Chondrocyte (in vitro differentiated cells): ENCODE measurements around the gene CHRNA9. TPM values are rescaled to one million over a fixed set of nuclear protein-coding genes. Genes with fewer than 3 reads are reported as not detected.
A peak's percentile ranks its signal among the peaks of the same experiment; 100 is the strongest.
"Not testable (repeated sequence)": the region's sequence is repeated elsewhere in the genome, so short reads cannot be mapped to it uniquely, and the experiment has no call there.

Source experiments
- DNase-seq: peaks from one replicate; pipeline ENCODE4 v3.0.0; 2021; ENCODE audit warnings: mixed read lengths, low spot score
- H3K27ac Mint-ChIP-seq: one replicate; pipeline ENCODE4 v1.8.0; 2021; ENCODE audit warnings: mild to moderate bottlenecking, moderate library complexity, mixed read lengths; ENCODE audit not compliant: unreplicated experiment
- H3K27me3 Mint-ChIP-seq: 2 replicates; pipeline ENCODE4 v1.8.0; 2021; ENCODE audit warnings: low read depth, mixed read lengths
- H3K36me3 Mint-ChIP-seq: 2 replicates; pipeline ENCODE4 v1.8.0; 2021; ENCODE audit warnings: low read depth, mixed read lengths
- H3K4me1 Mint-ChIP-seq: 2 replicates; pipeline ENCODE4 v1.8.0; 2021; ENCODE audit warnings: low read depth, mild to moderate bottlenecking, mixed read lengths
- H3K4me3 Mint-ChIP-seq: one replicate; pipeline ENCODE4 v1.8.0; 2021; ENCODE audit warnings: mild to moderate bottlenecking, moderate library complexity, mixed read lengths; ENCODE audit not compliant: unreplicated experiment
- H3K9me3 Mint-ChIP-seq: 2 replicates; pipeline ENCODE4 v1.8.0; 2021; ENCODE audit warnings: low read depth, mixed read lengths
- CTCF ChIP-seq: fragments of 200-600 bp; sonication (generic); IDR thresholded peaks from 2 replicates; pipeline ENCODE4 v1.5.0; 2021; ENCODE audit warnings: antibody characterized with exemption, mild to moderate bottlenecking, moderate library complexity
- long read RNA-seq: library from polyadenylated mRNA; stranded (forward); transcript quantifications from one replicate; pipeline ENCODE4 v2.0.0, GENCODE V29; 2021
- total RNA-seq: library from RNA; stranded (reverse); gene quantifications from 3 replicates; pipeline ENCODE4 v1.2.1, GENCODE V29; 2021

Gene CHRNA9
- 0.36 TPM in 1 of 3 replicates, not detected in the others for total RNA-seq
- long read RNA-seq: 0 reads

DNA sequence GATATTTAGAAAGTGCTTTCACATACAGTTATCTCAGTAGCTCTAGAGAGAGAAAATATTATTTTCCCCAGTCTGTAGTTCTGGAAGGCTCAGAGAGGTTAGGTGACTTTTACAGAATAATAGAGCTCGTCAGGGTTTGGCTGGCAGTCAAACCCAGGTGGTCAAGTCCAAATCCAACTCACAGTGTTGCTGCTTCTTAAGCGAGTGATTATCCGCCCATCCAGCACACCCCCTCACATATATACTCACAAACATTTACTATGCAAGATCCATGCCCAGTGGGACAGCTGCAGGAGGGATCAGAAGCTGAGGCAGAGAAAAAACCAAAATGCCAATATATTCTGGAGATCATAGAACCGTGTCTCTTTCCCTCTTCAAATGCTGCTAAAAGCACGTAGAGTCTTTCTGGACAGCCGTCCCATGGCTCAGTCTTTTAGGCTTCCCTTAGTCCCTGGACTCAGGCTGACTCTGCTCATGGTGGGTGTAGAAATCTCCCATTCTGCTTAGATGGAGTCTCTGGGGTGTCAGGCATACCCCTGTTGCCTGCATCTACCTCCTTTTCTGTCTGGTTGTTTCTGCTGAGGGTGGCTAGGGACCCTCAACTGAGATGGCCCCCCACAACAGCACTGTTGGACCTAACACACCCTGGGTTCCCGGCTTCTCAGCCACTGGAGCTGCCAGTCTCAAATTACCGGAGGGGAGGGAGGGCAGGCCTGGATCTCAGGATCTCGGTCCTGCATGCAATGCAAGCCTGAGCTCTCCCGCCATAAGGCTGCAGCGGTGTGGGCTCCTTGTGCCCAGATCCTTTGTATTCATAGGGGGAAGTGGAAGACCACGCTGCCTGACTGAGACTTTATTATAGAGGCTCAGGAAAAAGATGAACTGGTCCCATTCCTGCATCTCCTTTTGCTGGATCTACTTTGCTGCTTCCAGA, at the start of gene CHRNA9:
Gene CHRNA9, plus strand, starts transcription at position 743 of the 934 bp plus-strand sequence. Its CDS starts 135 bp downstream, at position 878.
- H3K27me3 Mint-ChIP-seq: no peaks in the 10 kb centered on the region
- H3K27ac Mint-ChIP-seq: peak within 1 kb of the TSS; percentile 89
- no peaks in the 10 kb centered on the region for H3K9me3 Mint-ChIP-seq
- H3K4me1 Mint-ChIP-seq: peaks cover 26% of the 10 kb centered on the region
- TF ChIP-seq CTCF: no peak
- DNase-seq: no peak
- no peaks in the 10 kb centered on the region for H3K36me3 Mint-ChIP-seq
- H3K4me3 Mint-ChIP-seq: peak within 1 kb of the TSS; percentile 2

DNA sequence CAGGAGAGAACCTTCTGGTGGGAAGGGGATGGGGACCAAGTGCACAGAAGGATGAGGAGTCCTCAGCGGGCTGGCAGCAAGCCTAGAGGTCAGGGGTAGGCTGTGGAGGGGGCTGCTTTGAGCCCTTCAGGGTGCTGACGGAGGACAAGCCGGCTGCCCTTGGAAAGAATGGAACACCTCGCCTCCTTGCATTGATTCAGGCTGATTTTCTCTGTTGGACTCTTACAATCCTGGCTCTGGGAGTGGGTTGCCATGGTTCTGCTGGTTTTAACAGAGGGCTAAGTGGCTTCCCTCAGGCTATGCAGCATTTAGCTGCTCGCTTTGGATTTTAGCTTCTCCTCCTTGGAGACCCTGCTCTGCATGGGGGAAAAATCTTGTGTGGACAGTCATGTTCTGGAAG, 49.4 kb upstream of the CHRNA9 start:
- peaks cover 4% of the 10 kb centered on the region for H3K27me3 Mint-ChIP-seq
- no peaks in the 10 kb centered on the region for H3K4me1 Mint-ChIP-seq
- no peak for TF ChIP-seq CTCF
- DNase-seq: no peak
- no peaks in the 10 kb centered on the region for H3K36me3 Mint-ChIP-seq
- no peak overlapping the region for H3K27ac Mint-ChIP-seq
- H3K4me3 Mint-ChIP-seq: no peak overlapping the region
- H3K9me3 Mint-ChIP-seq: no peaks in the 10 kb centered on the region

DNA sequence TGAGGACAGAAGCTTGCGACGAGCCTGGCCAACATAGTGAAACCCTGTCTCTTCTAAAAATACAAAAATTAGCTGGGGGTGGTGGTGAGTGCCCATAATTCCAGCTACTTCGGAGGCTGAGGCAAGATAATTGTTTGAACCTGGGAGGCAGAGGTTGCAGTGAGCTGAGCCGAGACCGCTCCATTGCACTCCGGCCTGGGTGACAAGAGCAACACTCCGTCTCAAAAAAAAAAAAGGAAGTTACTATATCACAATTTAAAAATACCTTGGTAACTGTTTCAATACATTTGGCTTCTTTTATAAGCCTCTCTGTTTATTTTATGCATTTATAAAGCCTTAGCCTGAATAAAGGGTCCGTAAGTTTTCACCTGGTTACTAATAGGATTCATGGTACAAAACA, 46.6 kb upstream of the CHRNA9 start:
- no peak for DNase-seq
- Mint-ChIP-seq H3K9me3 (no peaks in the 10 kb centered on the region), H3K27me3 (peaks cover 4% of the 10 kb centered on the region), H3K4me1 (no peaks in the 10 kb centered on the region), H3K4me3 (no peak overlapping the region), H3K27ac (no peak overlapping the region), H3K36me3 (no peaks in the 10 kb centered on the region)
- no peak for TF ChIP-seq CTCF

DNA sequence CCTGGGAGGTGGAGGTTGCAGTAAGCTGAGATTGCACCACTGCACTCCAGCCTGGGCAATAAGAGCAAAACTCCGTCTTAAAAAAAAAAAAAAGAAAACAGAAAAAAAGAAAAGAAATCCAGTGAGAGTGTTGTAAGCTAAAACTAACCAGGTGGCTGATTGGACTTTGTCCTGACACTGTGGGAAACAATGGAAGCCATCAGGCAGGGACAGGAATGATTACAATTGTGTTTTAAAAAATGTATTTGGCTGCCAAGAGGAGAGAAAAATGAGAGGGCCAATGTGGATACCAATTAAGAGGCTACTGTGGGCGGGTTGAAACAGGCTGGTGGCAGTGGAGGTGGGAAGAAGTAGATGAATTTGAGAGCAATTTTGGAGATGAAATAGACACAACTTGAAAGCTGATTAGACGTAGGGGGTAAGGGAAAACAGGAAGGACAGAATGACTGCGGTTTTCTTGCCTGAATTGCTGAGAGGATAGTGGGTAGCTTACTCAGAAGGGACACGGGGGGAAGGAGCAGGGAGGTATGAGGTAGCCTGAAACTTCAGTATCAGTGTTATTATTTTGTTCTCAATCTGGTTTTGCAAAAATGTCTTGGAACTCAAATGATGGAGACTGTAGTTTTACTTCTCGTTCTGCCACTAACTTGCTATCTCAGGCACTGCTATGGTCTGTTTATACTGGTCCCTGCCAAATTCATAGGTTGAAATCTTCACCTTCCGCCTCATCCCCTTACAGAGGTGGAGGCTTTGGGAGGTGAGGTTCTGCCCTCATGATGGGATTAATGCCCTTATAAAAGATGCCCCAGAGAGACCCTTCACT, 45.6 kb upstream of the CHRNA9 start:
- DNase-seq: no peak
- no peaks in the 10 kb centered on the region for H3K4me1 Mint-ChIP-seq
- no peaks in the 10 kb centered on the region for H3K9me3 Mint-ChIP-seq
- H3K4me3 Mint-ChIP-seq: no peak overlapping the region
- H3K27ac Mint-ChIP-seq: no peak overlapping the region
- H3K27me3 Mint-ChIP-seq: peaks cover 3% of the 10 kb centered on the region
- H3K36me3 Mint-ChIP-seq: no peaks in the 10 kb centered on the region
- TF ChIP-seq CTCF: no peak

DNA sequence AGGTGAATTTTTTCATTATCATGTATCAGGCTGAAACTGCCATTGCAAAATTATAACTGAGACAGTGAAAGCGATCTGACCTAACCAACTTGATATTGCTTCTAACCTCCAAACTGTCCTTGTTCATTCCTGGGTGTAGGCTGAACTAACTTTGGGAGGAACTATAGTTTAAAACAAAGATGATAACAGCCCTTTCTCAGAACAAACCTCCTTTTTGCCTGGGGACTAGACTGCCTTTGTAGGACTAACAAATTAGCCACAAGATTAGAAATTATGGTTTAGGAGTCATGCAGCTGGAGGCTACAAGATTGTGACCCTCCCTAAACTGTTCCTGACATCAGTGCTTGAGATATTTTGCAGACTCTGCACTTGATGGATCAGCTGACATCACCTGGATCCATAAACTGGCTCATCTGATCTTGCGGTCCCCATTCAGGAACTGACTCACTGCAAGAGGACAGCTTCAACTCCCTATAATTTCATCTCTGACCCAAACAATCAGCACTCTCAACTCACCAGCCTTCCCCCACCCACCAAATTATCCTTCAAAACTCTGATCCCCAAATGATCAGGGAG, 44.4 kb upstream of the CHRNA9 start:
- H3K36me3 Mint-ChIP-seq, H3K4me3 Mint-ChIP-seq, H3K27me3 Mint-ChIP-seq, H3K9me3 Mint-ChIP-seq, H3K4me1 Mint-ChIP-seq, DNase-seq, H3K27ac Mint-ChIP-seq: not testable (repeated sequence)
